HepG2 (cell line): Measurements from ENCODE around the gene PDE6C.

ENCODE experiments used
- CTCF ChIP-seq: sonication (generic); formaldehyde crosslinking; IDR thresholded peaks from 2 replicates; pipeline ENCODE4 v1.5.0; 2020; ENCODE audit warnings: mild to moderate bottlenecking, missing genetic modification reagents, moderate library complexity
- EZH2 ChIP-seq: conservative IDR thresholded peaks from 2 replicates; pipeline ENCODE4 v1.6.1; 2012; ENCODE audit warnings: mild to moderate bottlenecking, low read depth, low read length, moderate library complexity
- JUND ChIP-seq: sonication (generic); formaldehyde crosslinking; IDR thresholded peaks from 2 replicates; pipeline ENCODE4 v1.8.0; 2022; ENCODE audit warnings: mild to moderate bottlenecking, missing genetic modification reagents
- NFE2 ChIP-seq: sonication (generic); formaldehyde crosslinking; IDR thresholded peaks from 2 replicates; pipeline ENCODE4 v1.4.0; 2020; ENCODE audit warnings: missing genetic modification reagents
- NFE2L2 ChIP-seq: fragments of 150-350 bp; IDR thresholded peaks from 2 replicates; pipeline ENCODE4 v1.6.1; 2014; ENCODE audit warnings: low read length
- SMC3 ChIP-seq: IDR thresholded peaks from 2 replicates; pipeline ENCODE4 v1.6.1; 2011; ENCODE audit warnings: low read length, improper control_type of control experiment
- TAF1 ChIP-seq: sonication (generic); formaldehyde crosslinking; IDR thresholded peaks from 2 replicates; pipeline ENCODE4 v1.4.0; 2020; ENCODE audit warnings: missing genetic modification reagents
- THRA ChIP-seq: sonication (generic); formaldehyde crosslinking; IDR thresholded peaks from 2 replicates; pipeline ENCODE4 v1.4.0; 2020; ENCODE audit warnings: missing genetic modification reagents, borderline replicate concordance
- THYN1 ChIP-seq: sonication (generic); formaldehyde crosslinking; IDR thresholded peaks from 2 replicates; pipeline ENCODE4 v1.8.1; 2023; ENCODE audit warnings: low read depth, mild to moderate bottlenecking, moderate library complexity, missing genetic modification reagents, borderline replicate concordance
- ZC3H4 ChIP-seq: sonication (generic); formaldehyde crosslinking; IDR thresholded peaks from 2 replicates; pipeline ENCODE4 v1.4.0; 2020; ENCODE audit warnings: missing genetic modification reagents, borderline replicate concordance

- TF ChIP-seq SMC3: no peak
- TF ChIP-seq ZC3H4 (CRISPR knock-in tag): no peak
- TF ChIP-seq NFE2L2: no peak
- no peak for TF ChIP-seq TAF1 (CRISPR knock-in tag)
- TF ChIP-seq THRA: no peak
- TF ChIP-seq CTCF (CRISPR knock-in tag): no peak
- TF ChIP-seq JUND: no peak
- TF ChIP-seq EZH2: no peak
- TF ChIP-seq NFE2: no peak
- no peak for TF ChIP-seq THYN1 (CRISPR knock-in tag)
Measured at GRCh38 chr10:93667795-93668194, 55.5 kb downstream of the PDE6C start.
